Upper lobe of right lung (tissue), 1 donor: Measurements from ENCODE around the gene GNG14. TPM values are rescaled to one million over a fixed set of nuclear protein-coding genes. Genes with fewer than 3 reads are reported as not detected.
A peak's percentile ranks its signal among the peaks of the same experiment; 100 is the strongest.

Experiments
- ATAC-seq: fragments of 200-7000 bp; cut with Tn5 transposase; one replicate; pipeline ENCODE4 v1.9.1; 2020; ENCODE audit warnings: mild to moderate bottlenecking, moderate library complexity
- DNase-seq: peaks from one replicate; pipeline ENCODE4 v3.0.0-alpha.2; 2020
- H3K27ac ChIP-seq: fragments of 200-600 bp; one replicate; pipeline ENCODE4 v1.8.0; 2022
- H3K27me3 ChIP-seq: fragments of 200-600 bp; one replicate; pipeline ENCODE4 v1.8.0; 2022; ENCODE audit warnings: mild to moderate bottlenecking
- H3K36me3 ChIP-seq: fragments of 200-600 bp; one replicate; pipeline ENCODE4 v1.8.0; 2022
- H3K4me1 ChIP-seq: fragments of 200-600 bp; one replicate; pipeline ENCODE4 v1.8.0; 2022
- H3K4me3 ChIP-seq: fragments of 200-600 bp; one replicate; pipeline ENCODE4 v1.8.0; 2022; ENCODE audit warnings: mild to moderate bottlenecking
- H3K9me3 ChIP-seq: fragments of 200-600 bp; one replicate; pipeline ENCODE4 v1.8.0; 2022
- intact Hi-C: fragments of 100-400 bp; cut with DNase I; formaldehyde crosslinking; loops from one replicate; pipeline ENCODE4 v1.11.0; 2022
- total RNA-seq: library from RNA; stranded (reverse); fragmentation: NEBNext Ultra II Directional; extraction: Animal tissue kit (Norgen Biotek cat#: 25700); gene quantifications from one replicate; pipeline ENCODE4 v1.2.1, GENCODE V29; 2021
- TF ChIP-seq, protein P1 (sequence below): fragments of 200-600 bp; IDR thresholded peaks from one replicate; pipeline ENCODE4 v1.8.0; 2022; ENCODE audit warnings: antibody characterized with exemption
- donor health status: DM: no; HTN: yes; CAD: no; lungs with severe emphysema.

The GNG14 gene
- total RNA-seq, 1 donor from 2014 or later: not detected

DNA sequence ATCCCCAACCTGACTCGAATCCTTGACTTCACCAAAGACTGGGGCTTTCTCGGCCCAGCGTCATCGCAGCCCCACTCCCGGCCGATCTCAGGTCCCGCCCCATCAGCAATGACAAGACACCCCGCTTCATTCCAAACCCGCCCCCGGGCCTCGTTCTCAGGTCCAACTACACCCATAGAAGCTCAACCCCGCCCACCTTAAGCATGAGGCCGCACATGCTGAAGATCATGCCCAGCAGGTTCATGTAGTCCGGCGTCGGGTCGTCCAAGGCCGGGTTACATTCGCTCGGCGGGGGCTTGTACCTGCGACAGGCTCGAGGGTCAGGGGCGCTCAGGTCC, 18.9 kb upstream of the GNG14 start:
- TF ChIP-seq, protein P1, sequence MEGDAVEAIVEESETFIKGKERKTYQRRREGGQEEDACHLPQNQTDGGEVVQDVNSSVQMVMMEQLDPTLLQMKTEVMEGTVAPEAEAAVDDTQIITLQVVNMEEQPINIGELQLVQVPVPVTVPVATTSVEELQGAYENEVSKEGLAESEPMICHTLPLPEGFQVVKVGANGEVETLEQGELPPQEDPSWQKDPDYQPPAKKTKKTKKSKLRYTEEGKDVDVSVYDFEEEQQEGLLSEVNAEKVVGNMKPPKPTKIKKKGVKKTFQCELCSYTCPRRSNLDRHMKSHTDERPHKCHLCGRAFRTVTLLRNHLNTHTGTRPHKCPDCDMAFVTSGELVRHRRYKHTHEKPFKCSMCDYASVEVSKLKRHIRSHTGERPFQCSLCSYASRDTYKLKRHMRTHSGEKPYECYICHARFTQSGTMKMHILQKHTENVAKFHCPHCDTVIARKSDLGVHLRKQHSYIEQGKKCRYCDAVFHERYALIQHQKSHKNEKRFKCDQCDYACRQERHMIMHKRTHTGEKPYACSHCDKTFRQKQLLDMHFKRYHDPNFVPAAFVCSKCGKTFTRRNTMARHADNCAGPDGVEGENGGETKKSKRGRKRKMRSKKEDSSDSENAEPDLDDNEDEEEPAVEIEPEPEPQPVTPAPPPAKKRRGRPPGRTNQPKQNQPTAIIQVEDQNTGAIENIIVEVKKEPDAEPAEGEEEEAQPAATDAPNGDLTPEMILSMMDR: no peak

DNA sequence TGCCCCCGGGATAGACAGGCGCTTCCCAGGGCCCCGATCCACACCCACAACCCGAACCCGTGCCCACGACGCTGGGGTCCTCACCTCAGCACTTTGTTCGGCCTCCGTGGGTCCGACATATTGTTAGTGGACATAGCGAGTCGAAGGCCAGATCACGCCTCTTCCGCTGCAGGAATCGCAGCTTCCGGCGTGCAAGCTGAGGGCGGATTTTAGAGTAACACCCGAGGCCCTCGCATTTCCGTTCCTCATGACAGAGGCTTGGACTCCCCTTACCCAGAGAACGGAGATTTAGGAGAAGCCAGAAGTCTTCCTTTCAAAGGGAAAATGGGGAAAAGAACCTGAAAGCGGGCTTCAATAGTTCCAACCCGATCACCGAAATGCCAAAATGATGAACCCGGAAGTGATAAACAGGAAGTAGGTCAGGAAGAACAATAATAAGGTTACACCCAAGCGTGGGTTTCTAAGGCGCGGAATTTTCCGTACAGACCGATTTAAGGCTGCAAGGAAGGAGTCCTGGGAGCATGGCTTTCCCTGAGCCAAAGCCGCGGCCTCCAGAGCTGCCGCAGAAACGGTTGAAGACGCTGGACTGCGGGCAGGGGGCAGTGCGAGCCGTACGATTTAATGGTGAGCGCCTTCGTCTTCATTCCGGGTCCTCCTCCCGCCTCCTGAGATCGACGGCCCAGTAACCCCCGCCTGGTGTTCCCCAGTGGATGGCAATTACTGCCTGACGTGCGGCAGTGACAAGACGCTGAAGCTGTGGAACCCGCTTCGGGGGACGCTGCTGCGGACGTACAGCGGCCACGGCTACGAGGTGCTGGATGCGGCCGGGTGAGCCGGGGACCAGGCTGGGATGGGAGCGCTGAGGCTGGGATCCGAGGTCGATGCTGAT, 18.3 kb upstream of the GNG14 start:
- Histone ChIP-seq H3K27ac (peak overlapping the region; percentile 98), H3K9me3 (no peaks in the 10 kb centered on the region), H3K36me3 (peaks cover 30% of the 10 kb centered on the region), H3K4me1 (peaks cover 37% of the 10 kb centered on the region), H3K4me3 (peak overlapping the region; percentile 92), H3K27me3 (no peaks in the 10 kb centered on the region)
- DNase-seq (peak; percentile 90), ATAC-seq (peak; percentile 69)
- TF ChIP-seq, protein P1: no peak
- intact Hi-C loops: loop anchor here (10.0 kb wide), 1 partner anchor 105 kb away; no protein-coding TSS in a partner anchor

More for the DNA sequence above, 18.9 kb upstream of the GNG14 start:
- peak; percentile 77 for DNase-seq
- Histone ChIP-seq H3K4me1 (peaks cover 37% of the 10 kb centered on the region), H3K36me3 (peaks cover 28% of the 10 kb centered on the region), H3K27ac (peak overlapping the region; percentile 98), H3K9me3 (no peaks in the 10 kb centered on the region), H3K4me3 (peak overlapping the region; percentile 92), H3K27me3 (no peaks in the 10 kb centered on the region)
- peak; percentile 7 for ATAC-seq
- intact Hi-C loops: no loop called here

GRCh38 chr19:12670159-12670928, 17.5 kb upstream of the GNG14 start:
- peak overlapping the region; percentile 92 for H3K4me3 ChIP-seq
- no peaks in the 10 kb centered on the region for H3K9me3 ChIP-seq
- peaks cover 37% of the 10 kb centered on the region for H3K4me1 ChIP-seq
- no peaks in the 10 kb centered on the region for H3K27me3 ChIP-seq
- TF ChIP-seq, protein P1: no peak
- peak overlapping the region; percentile 98 for H3K27ac ChIP-seq
- ATAC-seq: no peak
- peaks cover 32% of the 10 kb centered on the region for H3K36me3 ChIP-seq
- no peak for DNase-seq
- intact Hi-C loops: loop anchor here (10.0 kb wide), 1 partner anchor 106 kb away; no protein-coding TSS in a partner anchor

DNA sequence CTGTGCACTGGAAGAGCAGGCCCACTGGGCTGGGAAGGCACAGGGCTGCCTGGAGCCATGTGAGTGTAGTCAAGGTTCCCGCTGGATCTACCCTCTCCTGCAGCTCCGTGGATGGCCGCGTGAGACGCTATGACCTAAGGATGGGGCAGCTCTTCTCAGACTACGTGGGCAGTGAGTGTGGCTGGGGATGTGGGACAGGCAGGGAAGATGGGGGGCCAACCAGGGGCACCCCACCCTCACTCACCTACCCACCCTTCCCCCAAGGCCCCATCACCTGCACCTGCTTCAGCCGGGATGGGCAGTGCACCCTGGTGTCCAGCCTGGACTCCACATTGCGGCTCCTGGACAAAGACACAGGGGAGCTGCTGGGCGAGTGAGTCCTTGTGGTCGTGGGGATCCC, 15.1 kb upstream of the GNG14 start:
- intact Hi-C loops: loop anchor here (10.0 kb wide), 1 partner anchor 108 kb away; no protein-coding TSS in a partner anchor
- TF ChIP-seq, protein P1: no peak
- H3K4me3 ChIP-seq: no peak overlapping the region
- H3K36me3 ChIP-seq: peaks cover 55% of the 10 kb centered on the region
- no peaks in the 10 kb centered on the region for H3K9me3 ChIP-seq
- peaks cover 23% of the 10 kb centered on the region for H3K4me1 ChIP-seq
- no peaks in the 10 kb centered on the region for H3K27me3 ChIP-seq
- DNase-seq (no peak), ATAC-seq (no peak)
- no peak overlapping the region for H3K27ac ChIP-seq

GRCh38 chr19:12675399-12675798, 12.4 kb upstream of the GNG14 start:
- H3K27ac ChIP-seq: no peak overlapping the region
- H3K4me1 ChIP-seq: peaks cover 12% of the 10 kb centered on the region
- intact Hi-C loops: loop anchor here (10.0 kb wide), 1 partner anchor 111 kb away; no protein-coding TSS in a partner anchor
- TF ChIP-seq, protein P1: no peak
- H3K27me3 ChIP-seq: no peaks in the 10 kb centered on the region
- DNase-seq: no peak
- no peaks in the 10 kb centered on the region for H3K9me3 ChIP-seq
- ATAC-seq: no peak
- peaks cover 78% of the 10 kb centered on the region for H3K36me3 ChIP-seq
- no peak overlapping the region for H3K4me3 ChIP-seq
